Urinary bladder (tissue), 4 donors: ENCODE measurements around the gene XCL2. TPM values are rescaled to one million over a fixed set of nuclear protein-coding genes. Genes with fewer than 3 reads are reported as not detected.
A peak's percentile ranks its signal among the peaks of the same experiment; 100 is the strongest.
"Not testable (repeated sequence)": the region's sequence is repeated elsewhere in the genome, so short reads cannot be mapped to it uniquely, and the experiment has no call there.

Source experiments
- DNase-seq: peaks from one replicate; pipeline ENCODE4 v3.0.0-alpha.2; 2015; ENCODE audit errors: extremely low spot score
- H3K27ac ChIP-seq: one replicate; pipeline ENCODE4 v1.5.1; 2013; ENCODE audit warnings: low read depth, mild to moderate bottlenecking, moderate library complexity
- H3K36me3 ChIP-seq: one replicate; pipeline ENCODE4 v1.6.1; 2013; ENCODE audit warnings: mild to moderate bottlenecking, moderate library complexity; ENCODE audit not compliant: insufficient read depth
- H3K4me1 ChIP-seq: one replicate; pipeline ENCODE4 v1.6.1; 2013; ENCODE audit warnings: mild to moderate bottlenecking, moderate library complexity; ENCODE audit not compliant: insufficient read depth
- H3K4me3 ChIP-seq: one replicate; pipeline ENCODE4 v1.5.1; 2013; ENCODE audit warnings: low read depth, low read length
- WGBS: extraction: QIAGEN DNeasy Blood & Tissue Kit; methylation state at CpG from one replicate; pipeline ENCODE4 v1.1.7; 2013; 5-methylcytosine and 5-hydroxymethylcytosine counted together
- polyA plus RNA-seq: library from polyadenylated mRNA; stranded (reverse); fragments of 200-250 nt; gene quantifications from one replicate; pipeline ENCODE4 v1.2.3, GENCODE V29; 2013
- total RNA-seq: library from RNA; depleted of rRNA; stranded (reverse); fragments of >200 nt; gene quantifications from one replicate; pipeline ENCODE4 v1.2.3, GENCODE V29; 2014
- donor health status: healthy with polysubstance abuse.
- donor health status: healthy.

XCL2 gene, protein sequence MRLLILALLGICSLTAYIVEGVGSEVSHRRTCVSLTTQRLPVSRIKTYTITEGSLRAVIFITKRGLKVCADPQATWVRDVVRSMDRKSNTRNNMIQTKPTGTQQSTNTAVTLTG
- not detected for total RNA-seq
- polyA plus RNA-seq = 0.60 TPM

GRCh38 chr1:168543840-168544498 is at the start of gene XCL2:
Gene XCL2 (minus strand): TSS chr1:168543997. CDS start chr1:168543964, 33 bp downstream.
- WGBS = 78% methylated on average over 5 of the region's 8 CpGs
- not testable (repeated sequence) for H3K4me3 ChIP-seq, H3K27ac ChIP-seq, H3K4me1 ChIP-seq, H3K36me3 ChIP-seq, DNase-seq

DNA sequence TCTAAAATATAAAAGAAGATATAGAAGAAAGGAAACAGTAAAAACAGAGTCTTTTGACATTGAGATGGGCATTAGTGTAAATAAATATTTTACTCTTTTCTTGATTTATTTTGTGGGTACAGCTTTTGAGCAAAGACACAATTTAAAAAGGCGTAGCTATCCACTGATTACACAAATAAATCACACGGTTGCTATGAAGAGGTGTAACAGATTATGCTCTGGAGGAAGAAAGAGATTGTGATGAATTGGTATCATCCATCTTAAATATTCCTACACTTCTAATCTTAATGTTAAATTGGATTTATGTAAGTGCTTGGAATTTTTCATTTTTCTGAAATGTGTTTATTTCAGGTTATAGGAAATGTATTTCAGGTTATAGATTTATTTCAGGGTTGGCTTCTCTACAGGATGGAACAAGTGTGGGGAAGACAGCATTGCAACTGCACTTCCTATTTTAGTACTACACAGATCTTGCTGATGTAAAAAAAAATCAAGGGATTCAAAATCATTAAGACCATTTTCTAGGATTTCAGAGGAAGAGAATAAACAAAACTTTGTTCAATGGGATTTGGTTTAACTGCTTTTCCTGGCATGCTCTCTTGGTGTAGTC is 47.9 kb upstream of the XCL2 start:
- H3K36me3 ChIP-seq = no peaks in the 10 kb centered on the region
- H3K4me1 ChIP-seq = no peaks in the 10 kb centered on the region
- DNase-seq = no peak
- 89% methylated on average over 2 of the region's 2 CpGs for WGBS
- no peak overlapping the region for H3K4me3 ChIP-seq
- no peak overlapping the region for H3K27ac ChIP-seq

DNA sequence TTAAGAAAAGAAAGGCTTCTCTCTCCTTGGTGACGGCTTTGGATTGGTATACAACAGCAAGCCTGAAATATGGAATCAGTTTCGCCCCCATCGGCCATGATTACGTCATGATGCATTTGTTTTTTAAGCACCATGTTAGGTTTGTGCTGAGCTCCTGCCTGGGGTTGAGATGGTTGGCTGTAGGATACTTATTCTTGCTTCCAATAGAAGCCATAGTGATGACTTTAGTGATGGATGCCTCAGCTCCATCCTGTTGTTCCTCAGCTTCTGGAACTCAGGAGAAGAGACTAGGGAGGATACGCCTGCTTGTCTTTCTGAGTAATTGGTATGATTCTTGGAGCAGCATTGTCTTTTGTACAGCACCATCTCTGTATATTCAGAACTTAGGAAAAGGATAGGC is 47.3 kb upstream of the XCL2 start:
- WGBS = 95% methylated on average over 5 of the region's 5 CpGs
- no peak overlapping the region for H3K27ac ChIP-seq
- no peak for DNase-seq

GRCh38 chr1:168589167-168589566 is 45.4 kb upstream of the XCL2 start:
- no peaks in the 10 kb centered on the region for H3K36me3 ChIP-seq
- no peak overlapping the region for H3K27ac ChIP-seq
- no peak overlapping the region for H3K4me3 ChIP-seq
- H3K4me1 ChIP-seq = no peaks in the 10 kb centered on the region
- DNase-seq = no peak
- 91% methylated on average over 2 of the region's 2 CpGs for WGBS

More for the DNA sequence above, 47.3 kb upstream of the XCL2 start:
- Histone ChIP-seq H3K4me1 (no peaks in the 10 kb centered on the region), H3K36me3 (no peaks in the 10 kb centered on the region), H3K4me3 (no peak overlapping the region)

GRCh38 chr1:168585937-168586336 is 42.1 kb upstream of the XCL2 start:
- DNase-seq = no peak
- Histone ChIP-seq H3K4me3 (no peak overlapping the region), H3K36me3 (no peaks in the 10 kb centered on the region), H3K27ac (no peak overlapping the region), H3K4me1 (peaks cover 2% of the 10 kb centered on the region)
- 97% methylated on average over 1 of the region's 1 CpG for WGBS

DNA sequence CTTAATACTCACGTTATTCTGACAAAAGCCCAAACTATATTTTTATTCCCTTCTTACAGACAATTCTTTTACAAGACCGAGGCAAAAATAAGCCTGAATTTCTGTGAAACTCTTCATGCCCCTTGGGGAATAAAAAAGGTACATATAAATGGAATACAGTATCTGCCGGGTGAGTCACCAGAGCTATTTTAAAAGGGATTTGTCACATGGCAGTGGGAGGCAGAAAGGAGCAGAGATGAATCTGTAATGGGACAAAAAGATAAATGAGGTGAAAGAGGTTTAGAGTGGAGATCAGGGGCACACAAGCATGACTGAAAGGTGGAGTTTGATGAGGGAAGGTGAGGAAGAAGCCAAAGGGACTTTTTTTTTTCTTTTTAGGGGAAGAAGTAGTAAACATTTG is 41.4 kb upstream of the XCL2 start:
- 48% methylated on average over 3 of the region's 3 CpGs for WGBS
- no peak overlapping the region for H3K4me3 ChIP-seq
- H3K4me1 ChIP-seq = peaks cover 2% of the 10 kb centered on the region
- no peaks in the 10 kb centered on the region for H3K36me3 ChIP-seq
- H3K27ac ChIP-seq = no peak overlapping the region
- DNase-seq = no peak

- Histone ChIP-seq H3K27ac (no peak overlapping the region), H3K4me1 (peaks cover 2% of the 10 kb centered on the region), H3K4me3 (no peak overlapping the region), H3K36me3 (no peaks in the 10 kb centered on the region)
- DNase-seq = no peak
- 85% methylated on average over 6 of the region's 6 CpGs for WGBS
Measured at GRCh38 chr1:168583571-168583970, 39.8 kb upstream of the XCL2 start.

GRCh38 chr1:168582688-168583336 is 39.0 kb upstream of the XCL2 start:
- Histone ChIP-seq H3K27ac (no peak overlapping the region), H3K4me1 (peaks cover 2% of the 10 kb centered on the region), H3K4me3 (no peak overlapping the region), H3K36me3 (no peaks in the 10 kb centered on the region)
- WGBS = 29% methylated on average over 6 of the region's 6 CpGs
- DNase-seq = no peak

GRCh38 chr1:168581817-168582572 is 38.2 kb upstream of the XCL2 start:
- no peak overlapping the region for H3K4me3 ChIP-seq
- H3K27ac ChIP-seq = no peak overlapping the region
- no peaks in the 10 kb centered on the region for H3K36me3 ChIP-seq
- peaks cover 2% of the 10 kb centered on the region for H3K4me1 ChIP-seq
- WGBS = 77% methylated on average over 4 of the region's 4 CpGs
- no peak for DNase-seq

DNA sequence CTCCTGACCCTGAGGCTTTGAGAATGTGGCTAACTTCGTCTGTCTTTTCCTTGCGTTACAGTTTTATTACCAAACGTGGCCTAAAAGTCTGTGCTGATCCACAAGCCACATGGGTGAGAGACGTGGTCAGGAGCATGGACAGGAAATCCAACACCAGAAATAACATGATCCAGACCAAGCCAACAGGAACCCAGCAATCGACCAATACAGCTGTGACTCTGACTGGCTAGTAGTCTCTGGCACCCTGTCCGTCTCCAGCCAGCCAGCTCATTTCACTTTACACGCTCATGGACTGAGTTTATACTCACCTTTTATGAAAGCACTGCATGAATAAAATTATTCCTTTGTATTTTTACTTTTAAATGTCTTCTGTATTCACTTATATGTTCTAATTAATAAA is 37.2 kb upstream of the XCL2 start:
- H3K4me1 ChIP-seq, DNase-seq, H3K27ac ChIP-seq, H3K36me3 ChIP-seq, H3K4me3 ChIP-seq: not testable (repeated sequence)
- 84% methylated on average over 7 of the region's 7 CpGs for WGBS

DNA sequence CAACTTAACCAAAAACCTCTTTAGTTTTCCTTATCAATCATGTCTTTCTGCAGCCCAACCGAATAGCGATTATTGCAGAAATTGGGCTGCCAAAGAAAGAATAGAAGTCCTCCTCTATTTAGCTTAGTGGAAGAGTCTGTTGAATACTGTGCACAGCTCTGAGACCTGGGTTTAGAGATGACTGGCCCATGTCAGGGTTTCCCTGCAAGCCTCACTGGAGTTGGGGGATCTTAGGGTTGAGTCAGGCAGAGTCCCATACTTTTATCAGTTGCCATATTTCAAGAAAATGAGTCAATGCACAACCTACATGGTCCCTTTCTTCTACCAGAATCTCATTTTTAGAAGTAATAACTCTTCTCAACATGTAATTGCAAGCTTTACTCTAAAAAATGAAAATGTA is 36.5 kb upstream of the XCL2 start:
- 96% methylated on average over 2 of the region's 2 CpGs for WGBS
- not testable (repeated sequence) for H3K4me1 ChIP-seq, DNase-seq

GRCh38 chr1:168578531-168579185 is 34.9 kb upstream of the XCL2 start:
- H3K4me3 ChIP-seq, DNase-seq, H3K4me1 ChIP-seq, H3K36me3 ChIP-seq, H3K27ac ChIP-seq: not testable (repeated sequence)
- 81% methylated on average over 2 of the region's 2 CpGs for WGBS

More for the DNA sequence above, 36.5 kb upstream of the XCL2 start:
- not testable (repeated sequence) for H3K27ac ChIP-seq, H3K4me3 ChIP-seq, H3K36me3 ChIP-seq

- not testable (repeated sequence) for H3K36me3 ChIP-seq, DNase-seq, H3K4me3 ChIP-seq, H3K4me1 ChIP-seq
- H3K27ac ChIP-seq = peak within 1 kb of the TSS; percentile 5
- WGBS = 84% methylated on average over 4 of the region's 6 CpGs
Measured at GRCh38 chr1:168576245-168576688, 32.5 kb upstream of the XCL2 start, which contains the start of gene XCL1. Gene XCL1 (plus strand): TSS chr1:168576605. CDS start chr1:168576638, 33 bp downstream.
